Spleen (tissue), 11 donors: ENCODE data around the gene SLC6A18. TPM values are rescaled to one million over a fixed set of nuclear protein-coding genes. Genes with fewer than 3 reads are reported as not detected.

Experiments
- DNase-seq: peaks from one replicate; pipeline ENCODE4 v3.0.0-alpha.2; 2020
- H3K27ac ChIP-seq, 8 donors: fragments of 200-600 bp; sonication (generic) in 7 of 8; 1 replicate in 4 of 8; 2 replicates in 4 of 8; pipeline versions ENCODE4 v1.5.0 to v1.8.0; 2016 to 2021; ENCODE audit warnings: inconsistent platforms in 4 of 8, mild to moderate bottlenecking in 4 of 8, moderate library complexity in 1 of 8
- H3K27me3 ChIP-seq, 7 donors: fragments of 200-600 bp; sonication (generic) in 6 of 7; replicated peaks in 1 of 7; 1 replicate in 4 of 7; 2 replicates in 3 of 7; pipeline versions ENCODE4 v1.5.0 to v1.8.0; 2016 to 2021; ENCODE audit warnings: inconsistent platforms in 3 of 7, mild to moderate bottlenecking in 1 of 7
- H3K36me3 ChIP-seq, 6 donors: fragments of 200-600 bp; sonication (generic) in 5 of 6; 1 replicate in 4 of 6; 2 replicates in 2 of 6; pipeline versions ENCODE4 v1.5.0 to v1.8.0; 2016 to 2021; ENCODE audit warnings: inconsistent platforms in 2 of 6
- H3K4me1 ChIP-seq, 6 donors: fragments of 200-600 bp; sonication (generic) in 5 of 6; 1 replicate in 3 of 6; 2 replicates in 3 of 6; pipeline versions ENCODE4 v1.5.0 to v1.8.0; 2016 to 2021; ENCODE audit warnings: inconsistent platforms in 3 of 6
- H3K4me3 ChIP-seq, 8 donors: fragments of 200-600 bp; sonication (generic) in 7 of 8; 1 replicate in 4 of 8; 2 replicates in 4 of 8; pipeline versions ENCODE4 v1.5.0 to v1.8.0; 2016 to 2021; ENCODE audit warnings: inconsistent platforms in 4 of 8, mild to moderate bottlenecking in 4 of 8, moderate library complexity in 2 of 8
- H3K9me3 ChIP-seq, 8 donors: fragments of 200-600 bp; sonication (generic) in 7 of 8; 1 replicate in 4 of 8; 2 replicates in 4 of 8; pipeline versions ENCODE4 v1.5.0 to v1.8.0; 2016 to 2021; ENCODE audit warnings: inconsistent platforms in 4 of 8
- CTCF ChIP-seq, 11 experiments: fragments of 200-600 bp in 7 of 11; fragments of 450-650 bp in 4 of 11; sonication (generic) in 4 of 11; IDR thresholded peaks in 8 of 11; conservative IDR thresholded peaks in 3 of 11; 1 replicate in 7 of 11; 2 replicates in 4 of 11; pipeline versions ENCODE4 v1.4.0 to v1.8.0; 2016 to 2021; ENCODE audit warnings: antibody characterized with exemption in 11 of 11, inconsistent platforms in 4 of 11, mild to moderate bottlenecking in 1 of 11
- POLR2A ChIP-seq, 3 donors: fragments of 450-650 bp; IDR thresholded peaks; one replicate each; pipeline ENCODE4 v1.5.1; 2017; ENCODE audit warnings: antibody characterized with exemption in 3 of 3, mild to moderate bottlenecking in 1 of 3
- POLR2AphosphoS5 ChIP-seq, 3 donors: sonication (generic); formaldehyde crosslinking; IDR thresholded peaks; one replicate each; pipeline ENCODE4 v1.5.1; 2017; ENCODE audit warnings: antibody characterized with exemption in 3 of 3
- WGBS, 5 donors: extraction: QIAGEN DNeasy Blood & Tissue Kit in 3 of 5; methylation state at CpG; one replicate each; pipeline versions ENCODE4 v1.1.5 to v1.1.7; 2013 to 2018; 5-methylcytosine and 5-hydroxymethylcytosine counted together
- intact Hi-C: fragments of 100-400 bp; cut with DNase I; formaldehyde crosslinking; loops from one replicate; pipeline ENCODE4 v1.15.0; 2023; ENCODE audit warnings: low total_unique reads
- polyA plus RNA-seq, 3 donors: library from polyadenylated mRNA; stranded (reverse); fragments of 200-250 nt; gene quantifications; one replicate each; pipeline ENCODE4 v1.2.1, GENCODE V29; 2013
- total RNA-seq, 7 donors: library from RNA; depleted of rRNA in 3 of 7; stranded (reverse); fragments of >200 nt in 3 of 7; fragmentation: NEBNext Ultra II Directional in 4 of 7; extraction: Animal tissue kit (Norgen Biotek cat#: 25700) in 4 of 7; gene quantifications; one replicate each; pipeline versions ENCODE4 v1.1.0 to v1.2.1, GENCODE V29; 2016 to 2021
- donor health status: healthy with polysubstance abuse.
- donor health status: DM: no; HTN: no; CAD: no; lungs with moderate emphysema.
- donor health status: DM: no; HTN: no; CAD: no.
- donor health status: Bipolar disorder and iron deficiency.
- donor health status: healthy.
- donor health status: DM: no; HTN: no; CAD: no.
- donor health status: DM: yes; HTN: yes; CAD: no.

SLC6A18 gene
- total and polyA plus RNA-seq, 10 donors, result not detected

- Histone ChIP-seq H3K4me3 (no peak overlapping the region), H3K4me1 (peaks cover 0 to 5% (median 0%) of the 10 kb centered on the region in 6 donors), H3K27me3 (peaks cover 3 to 48% (median 29%) of the 10 kb centered on the region in 7 donors), H3K27ac (no peak overlapping the region), H3K9me3 (no peaks in the 10 kb centered on the region), H3K36me3 (no peaks in the 10 kb centered on the region)
- TF ChIP-seq POLR2AphosphoS5 (IDR thresholded peaks at IDR 0.05) (no peak), POLR2A (IDR thresholded peaks at IDR 0.05) (no peak), CTCF (IDR thresholded peaks at IDR 0.05 in 8 of 11, conservative IDR thresholded peaks at IDR 0.05 in 3 of 11) (no peak)
- 65 to 87% (median 79%) methylated on average over 17 to 29 of the region's 29 CpGs for WGBS, 5 donors
- intact Hi-C loops, result no loop called here
- DNase-seq, result no peak
These were observed 24.4 kb downstream of the SLC6A18 start for GRCh38 chr5:1249366-1250280.

GRCh38 chr5:1251678-1252580 lies 26.7 kb downstream of the SLC6A18 start:
- DNase-seq, result no peak
- TF ChIP-seq POLR2A (IDR thresholded peaks at IDR 0.05), result no peak
- no peak for TF ChIP-seq POLR2AphosphoS5 (IDR thresholded peaks at IDR 0.05)
- TF ChIP-seq CTCF (IDR thresholded peaks at IDR 0.05 in 8 of 11, conservative IDR thresholded peaks at IDR 0.05 in 3 of 11), result no peak
- peaks cover 0 to 12% (median 3%) of the 10 kb centered on the region in 6 donors for H3K4me1 ChIP-seq
- WGBS, 5 donors, result 62 to 78% (median 74%) methylated on average over 25 to 27 of the region's 27 CpGs
- no peak overlapping the region for H3K4me3 ChIP-seq
- intact Hi-C loops, result no loop called here
- H3K27ac ChIP-seq, result no peak overlapping the region
- no peaks in the 10 kb centered on the region for H3K9me3 ChIP-seq
- H3K27me3 ChIP-seq, result peaks cover 0 to 25% (median 6%) of the 10 kb centered on the region in 7 donors
- H3K36me3 ChIP-seq, result no peaks in the 10 kb centered on the region

GRCh38 chr5:1252681-1253080 lies 27.5 kb downstream of the SLC6A18 start:
- intact Hi-C loops, result no loop called here
- TF ChIP-seq POLR2AphosphoS5 (IDR thresholded peaks at IDR 0.05) (no peak), POLR2A (IDR thresholded peaks at IDR 0.05) (no peak), CTCF (IDR thresholded peaks at IDR 0.05 in 8 of 11, conservative IDR thresholded peaks at IDR 0.05 in 3 of 11) (no peak)

More at GRCh38 chr5:1252681-1253080, 27.5 kb downstream of the SLC6A18 start:
- Histone ChIP-seq H3K9me3 (no peaks in the 10 kb centered on the region), H3K4me1 (peaks cover 0 to 12% (median 3%) of the 10 kb centered on the region in 6 donors), H3K36me3 (no peaks in the 10 kb centered on the region), H3K27ac (no peak overlapping the region), H3K27me3 (peaks cover 0 to 18% (median 0%) of the 10 kb centered on the region in 7 donors), H3K4me3 (no peak overlapping the region)
- no peak for DNase-seq
- 88 to 97% (median 91%) methylated on average over 6 to 9 of the region's 9 CpGs for WGBS, 5 donors
